Epithelial cell of umbilical artery (primary cell): ENCODE results near the gene TRIM3. TPM values are rescaled to one million over a fixed set of nuclear protein-coding genes. Genes with fewer than 3 reads are reported as not detected.

ENCODE experiments used
- total RNA-seq: library from RNA; depleted of rRNA; stranded (reverse); fragments of >200 nt; gene quantifications from 2 replicates; pipeline ENCODE4 v1.2.3, GENCODE V29; 2014

TRIM3 gene
- total RNA-seq = 15.6 and 18.8 TPM in 2 replicates

DNA sequence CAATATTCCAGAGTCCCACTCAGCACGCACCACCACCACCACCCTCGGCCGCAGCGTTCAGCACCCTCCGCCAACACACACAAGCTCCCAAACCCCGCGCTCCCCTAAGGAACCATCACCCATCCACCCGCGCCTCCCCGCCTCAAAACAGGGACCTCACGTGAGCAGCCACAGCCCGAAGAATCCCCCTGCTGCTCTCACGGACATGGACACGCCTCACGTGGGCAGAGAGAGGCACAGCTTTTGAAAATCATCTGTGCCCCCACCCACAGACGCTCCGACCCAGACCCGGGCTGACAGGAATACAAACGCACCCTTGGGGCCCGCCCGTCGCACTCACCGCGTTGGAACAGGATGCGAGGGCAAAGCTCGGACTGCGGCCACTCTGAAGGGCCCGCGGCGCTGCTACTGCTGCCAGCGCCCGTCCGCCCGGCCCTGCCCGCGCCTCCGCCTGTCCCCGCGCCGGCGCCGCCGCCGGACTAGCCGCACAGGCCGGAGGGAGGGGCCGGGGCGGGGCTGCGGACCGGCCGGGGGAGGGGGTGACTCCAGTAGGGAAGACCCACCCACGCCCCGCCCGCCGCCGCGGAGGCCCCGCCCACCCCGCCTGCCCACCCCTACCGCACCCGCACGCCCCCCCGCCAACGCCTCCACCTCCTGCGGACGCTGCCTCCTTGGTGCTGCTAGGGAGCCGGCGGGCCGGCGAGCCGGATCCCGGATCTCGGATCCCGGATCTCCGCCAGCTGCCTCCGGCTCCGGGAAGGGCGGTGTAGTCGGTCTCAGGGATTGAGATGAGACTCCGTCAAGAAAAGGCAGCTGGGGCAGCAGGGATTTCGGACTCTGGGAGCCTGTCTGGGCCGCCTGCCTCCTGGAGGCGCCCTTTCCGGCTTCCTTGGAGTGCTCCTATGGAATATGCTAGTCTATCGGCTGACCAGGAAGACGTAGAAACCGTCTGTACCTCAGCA lies at the start of gene TRIM3:
Gene TRIM3, minus strand, starts transcription at position 491 of the 962 bp plus-strand sequence. CDS start 8,246 bp downstream, outside the sequence.

DNA sequence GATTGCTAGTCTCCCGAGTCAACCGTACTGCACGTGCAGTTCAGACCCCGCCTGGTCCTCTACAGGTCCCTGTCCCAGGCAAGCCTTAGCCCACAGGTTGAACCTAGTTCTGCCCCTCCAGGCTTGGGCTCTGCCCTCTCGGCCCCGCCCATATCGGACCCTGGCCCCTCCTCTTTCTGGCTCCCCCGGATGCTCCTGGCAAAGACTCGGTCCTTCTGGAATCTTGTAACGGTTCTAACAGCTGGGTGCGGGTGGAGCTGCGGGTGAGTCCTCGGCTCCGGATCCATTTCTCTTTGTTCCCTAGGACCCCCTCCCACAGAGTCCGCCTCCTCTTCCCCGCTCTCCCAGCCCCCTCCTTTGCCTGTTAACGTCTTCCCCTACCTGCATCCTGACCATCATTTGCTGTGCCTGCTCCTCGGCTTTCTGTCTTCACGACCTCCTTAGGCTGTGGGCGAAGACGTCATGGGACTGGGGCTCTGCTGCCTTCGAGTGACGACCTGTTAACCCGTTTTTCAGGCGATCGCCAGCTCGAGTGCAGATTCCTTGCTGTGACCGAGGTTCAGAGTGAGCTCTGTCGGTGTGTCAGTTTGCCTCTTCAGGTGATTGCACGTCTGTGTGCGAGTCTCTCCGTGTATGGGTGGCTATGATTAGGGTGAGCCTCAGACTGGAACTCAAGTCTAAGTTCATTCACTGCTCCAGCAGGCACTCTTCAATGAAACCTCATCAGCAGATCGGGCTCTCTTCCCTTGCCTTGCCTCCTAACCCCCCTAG lies 23.5 kb upstream of the TRIM3 start, which contains the start of gene DNHD1:
Gene DNHD1, plus strand, starts transcription at position 212 of the 771 bp plus-strand sequence. CDS start 936 bp downstream, outside the sequence.

DNA sequence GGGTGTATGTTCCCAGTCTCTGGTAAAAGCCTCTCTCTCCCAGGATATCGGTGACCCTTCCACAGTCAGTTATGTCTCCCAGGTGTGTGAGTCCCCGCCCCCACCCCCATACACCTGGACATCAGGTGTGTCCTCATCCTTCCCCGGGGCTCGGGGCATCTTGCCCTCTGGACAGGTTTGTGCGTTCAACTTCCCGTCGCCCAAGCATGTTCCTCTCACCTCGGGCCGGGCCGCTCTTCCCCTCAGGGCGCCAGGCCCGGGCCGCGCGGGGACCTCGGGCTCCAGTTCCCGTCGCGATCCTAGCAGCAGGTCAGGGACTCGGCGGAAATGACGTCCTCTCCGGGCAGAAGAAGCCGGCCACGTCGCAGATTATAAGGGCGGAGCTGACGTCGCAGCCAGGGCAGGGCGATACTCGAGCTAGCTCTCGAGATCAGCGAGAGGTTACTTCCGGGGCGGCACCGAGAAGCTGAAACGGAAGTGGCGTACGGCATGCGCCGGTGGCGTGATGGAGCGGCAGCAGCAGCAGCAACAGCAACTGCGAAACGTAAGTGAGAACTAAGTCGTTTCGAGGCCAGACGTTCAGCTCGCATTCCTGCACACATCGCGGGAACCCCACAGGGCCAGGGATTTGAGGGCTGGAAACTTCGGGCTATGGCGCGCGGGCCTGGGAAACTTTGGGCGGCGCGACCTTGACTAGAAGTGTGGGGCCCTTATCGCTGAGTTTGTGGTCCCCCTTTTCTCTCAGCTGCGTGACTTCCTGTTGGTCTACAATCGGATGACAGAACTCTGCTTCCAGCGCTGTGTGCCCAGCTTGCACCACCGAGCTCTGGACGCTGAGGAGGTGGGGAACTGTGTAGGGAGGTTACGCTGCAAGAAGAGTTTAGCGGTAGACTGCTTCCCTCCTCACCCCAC lies 7.5 kb upstream of the TRIM3 start, which contains the start of the genes ARFIP2 and TIMM10B:
Gene ARFIP2, minus strand, starts transcription at position 320 of the 912 bp plus-strand sequence. CDS start 910 bp downstream, outside the sequence.
Gene TIMM10B, plus strand, starts transcription at position 490 of the 912 bp plus-strand sequence. Its CDS starts 16 bp downstream, at position 506.

DNA sequence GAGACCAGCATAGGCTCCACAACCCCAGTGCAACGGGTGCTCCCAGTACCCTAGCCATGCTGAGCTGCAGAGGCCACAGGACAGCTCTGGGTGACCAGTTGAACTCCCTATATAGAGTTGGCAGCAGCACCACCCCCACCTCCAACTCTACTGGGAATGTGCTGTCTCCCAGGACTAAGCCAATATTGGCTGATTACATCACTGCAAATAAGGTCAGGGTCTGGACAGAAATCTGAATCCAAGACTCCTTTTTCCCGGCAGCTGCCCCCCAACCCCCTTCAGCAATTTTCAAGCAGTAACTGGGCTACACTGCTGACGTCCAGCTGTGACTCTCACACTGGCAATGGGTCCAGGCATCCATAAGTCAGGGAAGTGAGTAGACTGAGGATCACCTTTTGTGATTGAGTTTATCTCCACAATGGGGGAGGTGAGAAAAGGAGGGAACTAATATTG lies 32.8 kb downstream of the TRIM3 start, which contains the start of gene HPX:
Gene HPX, minus strand, starts transcription at position 82 of the 453 bp plus-strand sequence. Its CDS starts 24 bp downstream, at position 58.

DNA sequence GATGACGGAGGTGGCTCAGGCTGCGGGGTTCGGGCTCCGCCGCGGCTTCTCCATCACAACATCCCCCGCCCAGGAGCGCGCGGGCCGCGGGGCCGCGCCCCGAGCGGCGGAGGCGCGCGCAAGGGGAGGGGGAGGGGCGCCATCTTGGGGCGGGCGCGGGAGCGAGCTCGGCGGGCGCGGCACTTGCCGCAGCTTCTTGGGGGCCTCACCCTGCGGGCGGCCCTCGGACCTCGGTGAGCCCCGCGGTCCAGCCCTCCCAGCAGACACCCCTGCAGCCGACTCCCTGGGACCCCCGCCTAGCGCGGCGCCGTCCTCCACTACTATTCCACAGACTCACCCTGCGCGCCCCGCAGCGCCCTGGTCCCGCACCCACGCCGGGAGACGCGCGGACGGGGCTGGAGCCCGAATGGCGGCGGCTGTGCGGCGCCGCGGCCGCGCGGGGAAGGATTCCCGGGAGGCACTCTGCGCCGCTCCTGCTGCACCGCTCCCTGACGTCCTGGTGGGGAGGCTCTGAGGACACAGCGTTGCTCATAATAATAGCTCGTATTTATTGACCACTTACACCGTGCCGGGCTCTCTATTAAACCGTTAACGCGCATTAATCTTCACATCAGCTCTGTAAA lies 54.6 kb downstream of the TRIM3 start, which contains the start of gene APBB1:
Gene APBB1, minus strand, starts transcription at position 86 of the 623 bp plus-strand sequence. CDS start 7,747 bp downstream, outside the sequence.

Other genes with a start within 250 kb of the TRIM3 start
- 6.2 and 8.4 TPM in 2 replicates for gene FHIP1B, start 239.3 kb downstream of the TRIM3 start, total RNA-seq
- under 0.01 TPM in 1 of 2 replicates, not detected in the other for gene CNGA4, start 234.9 kb downstream of the TRIM3 start, total RNA-seq
- not detected in 2 replicates for gene CCKBR, start 214.1 kb downstream of the TRIM3 start, total RNA-seq
- 135 and 389 TPM in 2 replicates for gene CAVIN3, start 153.4 kb downstream of the TRIM3 start, total RNA-seq
- 11.0 and 17.5 TPM in 2 replicates for gene SMPD1, start 83.5 kb downstream of the TRIM3 start, total RNA-seq
- 46.1 and 47.3 TPM in 2 replicates for gene APBB1, start 54.8 kb downstream of the TRIM3 start, total RNA-seq
- gene HPX, start 33.0 kb downstream of the TRIM3 start, total RNA-seq = not detected in 2 replicates
- 51.2 and 56.5 TPM in 2 replicates for gene ARFIP2, start 7.4 kb upstream of the TRIM3 start, total RNA-seq
- gene TIMM10B, start 7.6 kb upstream of the TRIM3 start, total RNA-seq = 28.4 and 38.7 TPM in 2 replicates
- gene DNHD1, start 23.3 kb upstream of the TRIM3 start, total RNA-seq = 1.3 and 3.3 TPM in 2 replicates
- 10.7 and 15.8 TPM in 2 replicates for gene RRP8, start 129.7 kb upstream of the TRIM3 start, total RNA-seq
- gene ILK, start 129.8 kb upstream of the TRIM3 start, total RNA-seq = 122 and 162 TPM in 2 replicates
- 20.1 and 33.5 TPM in 2 replicates for gene TAF10, start 138.3 kb upstream of the TRIM3 start, total RNA-seq
- gene TPP1, start 145.5 kb upstream of the TRIM3 start, total RNA-seq = 48.1 and 60.3 TPM in 2 replicates
- gene DCHS1, start 181.9 kb upstream of the TRIM3 start, total RNA-seq = 29.0 and 30.2 TPM in 2 replicates
- gene MRPL17, start 209.4 kb upstream of the TRIM3 start, total RNA-seq = 87.7 and 916 TPM in 2 replicates